ENCODE measurements around the gene PTGR3.
A peak's percentile ranks its signal among the peaks of the same experiment; 100 is the strongest.

- peak in 1 of 4 experiments; percentile 4 for TF ChIP-seq CTCF (IDR thresholded peaks at IDR 0.05)
- no peak for TF ChIP-seq POLR2A (IDR thresholded peaks at IDR 0.05)
Observed at GRCh38 chr18:75208155-75208835, 644 bp downstream of the PTGR3 start.

All from uterus (tissue), 2 donors.